Measurements from ENCODE around the gene ITGB3. TPM values are rescaled to one million over a fixed set of nuclear protein-coding genes. Genes with fewer than 3 reads are reported as not detected.

The ITGB3 gene
- total RNA-seq, 1 donor from 2014 or later, result 6.6 TPM

DNA sequence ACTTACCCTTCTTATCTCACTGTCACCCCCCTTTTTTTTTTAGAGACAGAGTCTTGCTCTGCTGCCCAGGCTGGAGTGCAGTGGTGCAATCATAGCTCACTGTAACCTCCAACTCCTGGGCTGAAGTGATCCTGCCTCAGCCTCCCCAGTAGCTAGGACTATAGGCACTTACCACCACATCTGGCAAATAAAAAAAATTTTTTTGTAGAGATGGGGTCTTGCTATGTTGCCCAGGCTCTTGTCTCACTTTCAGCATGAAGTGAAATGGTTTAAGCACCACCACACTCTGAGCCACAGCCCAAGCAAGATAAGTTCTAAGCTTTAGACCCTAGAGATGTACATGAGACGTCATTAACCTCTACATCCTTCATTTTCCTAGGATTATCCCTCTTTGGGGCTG is 35.7 kb downstream of the ITGB3 start:
- TF ChIP-seq, protein P1, sequence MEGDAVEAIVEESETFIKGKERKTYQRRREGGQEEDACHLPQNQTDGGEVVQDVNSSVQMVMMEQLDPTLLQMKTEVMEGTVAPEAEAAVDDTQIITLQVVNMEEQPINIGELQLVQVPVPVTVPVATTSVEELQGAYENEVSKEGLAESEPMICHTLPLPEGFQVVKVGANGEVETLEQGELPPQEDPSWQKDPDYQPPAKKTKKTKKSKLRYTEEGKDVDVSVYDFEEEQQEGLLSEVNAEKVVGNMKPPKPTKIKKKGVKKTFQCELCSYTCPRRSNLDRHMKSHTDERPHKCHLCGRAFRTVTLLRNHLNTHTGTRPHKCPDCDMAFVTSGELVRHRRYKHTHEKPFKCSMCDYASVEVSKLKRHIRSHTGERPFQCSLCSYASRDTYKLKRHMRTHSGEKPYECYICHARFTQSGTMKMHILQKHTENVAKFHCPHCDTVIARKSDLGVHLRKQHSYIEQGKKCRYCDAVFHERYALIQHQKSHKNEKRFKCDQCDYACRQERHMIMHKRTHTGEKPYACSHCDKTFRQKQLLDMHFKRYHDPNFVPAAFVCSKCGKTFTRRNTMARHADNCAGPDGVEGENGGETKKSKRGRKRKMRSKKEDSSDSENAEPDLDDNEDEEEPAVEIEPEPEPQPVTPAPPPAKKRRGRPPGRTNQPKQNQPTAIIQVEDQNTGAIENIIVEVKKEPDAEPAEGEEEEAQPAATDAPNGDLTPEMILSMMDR (IDR thresholded peaks at IDR 0.05), result no peak
- no peak overlapping the region for H3K4me3 ChIP-seq
- no peak overlapping the region for H3K27ac ChIP-seq
- no peaks in the 10 kb centered on the region for H3K36me3 ChIP-seq
- no peaks in the 10 kb centered on the region for H3K9me3 ChIP-seq
- no peaks in the 10 kb centered on the region for H3K4me1 ChIP-seq
- H3K27me3 ChIP-seq, result no peaks in the 10 kb centered on the region
- ATAC-seq (no peak), DNase-seq (no peak)
- intact Hi-C loops (cut with DNase I), result no loop called here

DNA sequence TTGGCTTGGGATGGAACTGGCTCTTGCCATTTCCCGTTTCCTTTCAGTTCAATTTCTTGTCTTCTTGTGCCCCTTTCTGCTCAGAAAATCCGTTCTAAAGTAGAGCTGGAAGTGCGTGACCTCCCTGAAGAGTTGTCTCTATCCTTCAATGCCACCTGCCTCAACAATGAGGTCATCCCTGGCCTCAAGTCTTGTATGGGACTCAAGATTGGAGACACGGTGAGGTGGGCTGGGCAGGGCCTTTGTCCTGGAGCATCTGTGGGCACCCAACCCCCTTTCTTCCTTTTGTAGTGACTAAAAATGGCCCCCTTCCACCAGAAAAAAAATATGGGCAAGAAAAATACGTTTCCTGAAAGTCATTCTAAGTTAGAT is 37.2 kb downstream of the ITGB3 start:
- ATAC-seq (no peak), DNase-seq (no peak)
- intact Hi-C loops (cut with DNase I), result no loop called here
- no peaks in the 10 kb centered on the region for H3K36me3 ChIP-seq
- TF ChIP-seq, protein P1 (IDR thresholded peaks at IDR 0.05), result no peak
- H3K9me3 ChIP-seq, result no peaks in the 10 kb centered on the region
- H3K27ac ChIP-seq, result no peak overlapping the region
- H3K4me1 ChIP-seq, result no peaks in the 10 kb centered on the region
- no peaks in the 10 kb centered on the region for H3K27me3 ChIP-seq
- H3K4me3 ChIP-seq, result no peak overlapping the region

DNA sequence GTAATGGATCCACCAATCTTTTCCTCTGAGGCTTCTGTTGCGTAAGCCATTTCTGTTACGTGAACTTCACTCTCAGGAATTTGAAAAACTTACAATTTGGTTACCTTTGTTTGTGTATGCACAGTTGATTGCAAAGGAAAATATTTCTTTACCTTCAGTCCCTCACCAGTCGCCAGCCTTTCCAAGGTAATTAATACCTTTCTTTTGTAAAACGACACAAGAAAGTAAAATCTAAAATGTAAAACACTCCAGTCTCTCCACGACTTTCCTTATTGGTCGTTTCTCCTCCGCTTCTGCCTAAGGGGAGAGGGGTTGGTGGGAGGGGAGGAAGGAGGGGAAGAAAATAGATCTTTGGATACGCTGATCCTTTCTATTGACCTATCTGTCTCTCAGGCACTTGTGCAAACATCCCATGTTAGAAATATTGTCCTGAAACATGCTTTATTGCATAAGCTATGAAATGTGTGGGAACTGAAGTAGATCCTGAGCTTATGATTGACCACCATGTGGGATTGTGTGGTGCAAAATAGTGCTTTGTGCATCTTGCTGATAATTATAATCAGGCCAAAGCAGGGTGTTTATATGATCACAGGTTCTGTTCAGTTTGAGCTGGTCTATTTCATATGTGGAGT is 37.7 kb downstream of the ITGB3 start:
- Histone ChIP-seq H3K27ac (no peak overlapping the region), H3K36me3 (no peaks in the 10 kb centered on the region), H3K4me1 (no peaks in the 10 kb centered on the region), H3K4me3 (no peak overlapping the region), H3K9me3 (no peaks in the 10 kb centered on the region), H3K27me3 (no peaks in the 10 kb centered on the region)
- TF ChIP-seq, protein P1 (IDR thresholded peaks at IDR 0.05), result no peak
- intact Hi-C loops (cut with DNase I), result no loop called here
- DNase-seq, result no peak
- no peak for ATAC-seq

DNA sequence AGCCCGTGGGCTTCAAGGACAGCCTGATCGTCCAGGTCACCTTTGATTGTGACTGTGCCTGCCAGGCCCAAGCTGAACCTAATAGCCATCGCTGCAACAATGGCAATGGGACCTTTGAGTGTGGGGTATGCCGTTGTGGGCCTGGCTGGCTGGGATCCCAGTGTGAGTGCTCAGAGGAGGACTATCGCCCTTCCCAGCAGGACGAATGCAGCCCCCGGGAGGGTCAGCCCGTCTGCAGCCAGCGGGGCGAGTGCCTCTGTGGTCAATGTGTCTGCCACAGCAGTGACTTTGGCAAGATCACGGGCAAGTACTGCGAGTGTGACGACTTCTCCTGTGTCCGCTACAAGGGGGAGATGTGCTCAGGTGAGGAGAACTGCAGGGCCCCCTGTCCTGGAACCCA is 38.6 kb downstream of the ITGB3 start:
- Histone ChIP-seq H3K4me3 (no peak overlapping the region), H3K36me3 (no peaks in the 10 kb centered on the region), H3K4me1 (no peaks in the 10 kb centered on the region), H3K27ac (no peak overlapping the region), H3K9me3 (no peaks in the 10 kb centered on the region), H3K27me3 (no peaks in the 10 kb centered on the region)
- DNase-seq, result no peak
- TF ChIP-seq, protein P1 (IDR thresholded peaks at IDR 0.05), result no peak
- intact Hi-C loops (cut with DNase I), result no loop called here
- no peak for ATAC-seq

DNA sequence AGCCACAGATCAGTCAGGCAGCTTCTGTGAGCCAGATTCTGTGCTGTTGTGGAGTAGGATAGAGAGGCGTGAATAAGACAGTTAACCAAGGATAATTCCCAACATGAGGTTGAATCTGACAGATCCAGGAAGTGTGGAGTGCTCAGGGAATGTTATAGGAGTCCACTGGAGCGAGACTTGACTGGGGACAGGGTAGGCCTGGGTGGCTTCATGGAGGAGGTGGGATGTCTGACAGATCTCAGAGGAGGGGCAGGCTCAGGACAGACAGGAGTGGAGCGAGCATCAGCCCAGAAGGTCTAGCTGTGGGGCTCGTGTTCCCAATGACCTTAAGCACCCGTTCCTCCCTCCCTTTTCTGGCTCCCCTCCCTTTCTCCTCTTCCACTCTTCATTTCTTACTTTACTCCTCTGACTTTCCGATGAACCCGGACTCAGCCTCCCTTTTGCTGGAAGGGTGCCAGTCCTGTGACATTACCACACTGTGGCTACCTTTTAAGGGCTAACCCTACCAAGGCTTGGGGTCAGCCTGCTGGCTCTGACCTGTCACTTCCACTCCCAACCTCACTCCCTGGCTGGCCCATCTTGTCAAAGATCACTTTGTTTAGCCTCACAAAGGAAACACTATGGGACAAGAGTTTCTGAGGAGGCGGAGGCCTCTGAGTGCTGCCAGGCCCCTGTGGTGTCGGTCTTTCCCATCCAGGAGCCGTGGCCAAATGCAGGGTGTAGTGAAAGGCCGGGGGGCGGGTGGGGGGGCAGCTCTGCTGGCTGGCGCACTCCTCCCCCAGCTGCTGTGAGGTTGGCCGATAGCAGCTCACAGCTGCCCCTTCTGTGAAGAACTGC is 41.6 kb downstream of the ITGB3 start:
- Histone ChIP-seq H3K9me3 (no peaks in the 10 kb centered on the region), H3K27ac (no peak overlapping the region), H3K36me3 (no peaks in the 10 kb centered on the region), H3K4me1 (no peaks in the 10 kb centered on the region), H3K4me3 (no peak overlapping the region), H3K27me3 (no peaks in the 10 kb centered on the region)
- DNase-seq (no peak), ATAC-seq (no peak)
- TF ChIP-seq, protein P1 (IDR thresholded peaks at IDR 0.05), result no peak
- intact Hi-C loops (cut with DNase I), result no loop called here

Data from upper lobe of right lung (tissue), 1 donor.